Type B pancreatic cell (in vitro differentiated cells): ENCODE results near the gene TMEM161B. TPM values are rescaled to one million over a fixed set of nuclear protein-coding genes. Genes with fewer than 3 reads are reported as not detected.
"Not testable (repeated sequence)": the region's sequence is repeated elsewhere in the genome, so short reads cannot be mapped to it uniquely, and the experiment has no call there.

Experiments used
- DNase-seq: peaks from one replicate; pipeline ENCODE4 v3.0.0; 2021; ENCODE audit warnings: mixed read lengths; ENCODE audit not compliant: unreplicated experiment; ENCODE audit errors: extremely low spot score
- H3K27ac Mint-ChIP-seq: 2 replicates; pipeline ENCODE4 v1.8.0; 2021; ENCODE audit warnings: mild to moderate bottlenecking, mixed read lengths
- H3K27me3 Mint-ChIP-seq: 2 replicates; pipeline ENCODE4 v1.8.0; 2021; ENCODE audit warnings: mixed read lengths
- H3K36me3 Mint-ChIP-seq: 2 replicates; pipeline ENCODE4 v1.8.0; 2021; ENCODE audit warnings: mixed read lengths
- H3K4me1 Mint-ChIP-seq: one replicate; pipeline ENCODE4 v1.8.0; 2021; ENCODE audit warnings: mixed read lengths; ENCODE audit not compliant: unreplicated experiment
- H3K4me3 Mint-ChIP-seq: 2 replicates; pipeline ENCODE4 v1.8.0; 2021; ENCODE audit warnings: mild to moderate bottlenecking, mixed read lengths
- H3K9me3 Mint-ChIP-seq: 2 replicates; pipeline ENCODE4 v1.8.0; 2021; ENCODE audit warnings: mixed read lengths
- total RNA-seq: library from RNA; stranded (reverse); gene quantifications from 2 replicates; pipeline ENCODE4 v1.2.1, GENCODE V29; 2021; ENCODE audit warnings: low replicate concordance
- TF ChIP-seq, protein P1 (sequence below): fragments of 200-600 bp; sonication (generic); conservative IDR thresholded peaks from 2 replicates; pipeline ENCODE4 v1.5.0; 2021; ENCODE audit warnings: antibody characterized with exemption, mild to moderate bottlenecking

TMEM161B gene
- total RNA-seq, 1 donor from 2014 or later = 23.6 TPM

- no peak for DNase-seq
- no peaks in the 10 kb centered on the region for H3K4me1 Mint-ChIP-seq
- H3K27ac Mint-ChIP-seq = no peak overlapping the region
- H3K36me3 Mint-ChIP-seq = peaks cover 15% of the 10 kb centered on the region
- H3K9me3 Mint-ChIP-seq = no peaks in the 10 kb centered on the region
- H3K27me3 Mint-ChIP-seq = no peaks in the 10 kb centered on the region
- TF ChIP-seq, protein P1, sequence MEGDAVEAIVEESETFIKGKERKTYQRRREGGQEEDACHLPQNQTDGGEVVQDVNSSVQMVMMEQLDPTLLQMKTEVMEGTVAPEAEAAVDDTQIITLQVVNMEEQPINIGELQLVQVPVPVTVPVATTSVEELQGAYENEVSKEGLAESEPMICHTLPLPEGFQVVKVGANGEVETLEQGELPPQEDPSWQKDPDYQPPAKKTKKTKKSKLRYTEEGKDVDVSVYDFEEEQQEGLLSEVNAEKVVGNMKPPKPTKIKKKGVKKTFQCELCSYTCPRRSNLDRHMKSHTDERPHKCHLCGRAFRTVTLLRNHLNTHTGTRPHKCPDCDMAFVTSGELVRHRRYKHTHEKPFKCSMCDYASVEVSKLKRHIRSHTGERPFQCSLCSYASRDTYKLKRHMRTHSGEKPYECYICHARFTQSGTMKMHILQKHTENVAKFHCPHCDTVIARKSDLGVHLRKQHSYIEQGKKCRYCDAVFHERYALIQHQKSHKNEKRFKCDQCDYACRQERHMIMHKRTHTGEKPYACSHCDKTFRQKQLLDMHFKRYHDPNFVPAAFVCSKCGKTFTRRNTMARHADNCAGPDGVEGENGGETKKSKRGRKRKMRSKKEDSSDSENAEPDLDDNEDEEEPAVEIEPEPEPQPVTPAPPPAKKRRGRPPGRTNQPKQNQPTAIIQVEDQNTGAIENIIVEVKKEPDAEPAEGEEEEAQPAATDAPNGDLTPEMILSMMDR = no peak
- no peak overlapping the region for H3K4me3 Mint-ChIP-seq
Observed at GRCh38 chr5:88195636-88196035, 73.0 kb downstream of the TMEM161B start.

- TF ChIP-seq, protein P1 = no peak
- Mint-ChIP-seq H3K4me3 (no peak overlapping the region), H3K36me3 (peaks cover 23% of the 10 kb centered on the region), H3K27me3 (no peaks in the 10 kb centered on the region), H3K4me1 (no peaks in the 10 kb centered on the region), H3K9me3 (no peaks in the 10 kb centered on the region), H3K27ac (no peak overlapping the region)
- DNase-seq = no peak
Observed at GRCh38 chr5:88193896-88194295, 74.7 kb downstream of the TMEM161B start.

GRCh38 chr5:88190106-88190834 lies 78.4 kb downstream of the TMEM161B start:
- TF ChIP-seq, protein P1 = no peak
- H3K27ac Mint-ChIP-seq = no peak overlapping the region
- H3K9me3 Mint-ChIP-seq = no peaks in the 10 kb centered on the region
- no peaks in the 10 kb centered on the region for H3K4me1 Mint-ChIP-seq
- H3K27me3 Mint-ChIP-seq = no peaks in the 10 kb centered on the region
- H3K4me3 Mint-ChIP-seq = no peak overlapping the region
- peaks cover 35% of the 10 kb centered on the region for H3K36me3 Mint-ChIP-seq
- no peak for DNase-seq

DNA sequence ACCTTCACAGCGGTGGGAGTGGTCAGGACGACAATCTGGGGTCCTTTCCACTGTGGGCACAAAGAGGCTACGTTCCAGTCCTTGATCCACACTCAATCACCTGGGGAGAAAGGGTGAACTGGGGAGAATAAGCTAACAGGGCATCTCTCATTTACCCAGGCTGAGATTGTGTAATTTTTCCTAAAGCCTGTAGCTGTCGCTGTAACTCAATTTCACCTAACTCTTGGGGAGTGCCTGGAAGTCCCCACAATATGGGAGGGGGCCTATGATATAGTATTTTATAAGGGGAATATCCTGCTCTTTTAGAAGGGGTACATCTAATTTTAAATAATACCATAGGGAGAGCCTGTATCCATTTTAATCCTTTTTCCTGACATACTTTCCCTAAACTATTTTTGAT lies 79.2 kb downstream of the TMEM161B start:
- not testable (repeated sequence) for H3K27me3 Mint-ChIP-seq, H3K27ac Mint-ChIP-seq, DNase-seq, H3K9me3 Mint-ChIP-seq, H3K4me1 Mint-ChIP-seq, H3K4me3 Mint-ChIP-seq
- H3K36me3 Mint-ChIP-seq = peaks cover 35% of the 10 kb centered on the region

DNA sequence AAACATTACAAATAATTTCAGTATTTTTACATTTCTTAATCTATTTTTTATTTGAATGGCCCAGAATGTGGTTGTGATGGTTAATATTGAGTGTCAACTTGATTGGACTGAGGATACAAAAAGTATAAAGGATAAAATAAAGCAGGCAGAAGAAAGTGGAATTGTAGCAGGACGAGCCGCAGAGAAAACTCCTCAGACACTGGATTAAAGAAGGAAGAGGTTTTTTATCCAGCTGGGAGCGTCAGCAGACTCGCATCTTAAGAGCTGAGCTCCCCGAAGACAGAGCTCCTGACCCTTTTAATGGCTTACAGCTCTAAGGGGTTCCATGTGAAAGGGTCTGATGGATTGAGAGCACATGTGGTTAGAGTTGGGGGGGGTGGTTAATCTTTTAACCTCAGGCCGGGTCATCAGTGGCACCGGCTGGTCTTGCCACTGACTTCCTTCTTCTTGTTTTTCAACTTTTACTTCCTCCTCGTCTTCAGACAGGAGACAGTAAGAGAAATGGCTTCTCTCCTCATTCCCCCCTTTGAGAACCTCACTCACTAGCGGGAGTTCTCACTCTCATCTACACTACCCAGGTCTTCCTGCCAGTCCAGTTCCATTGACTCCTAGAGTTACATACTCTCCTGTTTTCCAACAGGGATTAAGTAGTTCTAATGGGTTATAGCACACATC lies 80.0 kb downstream of the TMEM161B start:
- peaks cover 29% of the 10 kb centered on the region for H3K36me3 Mint-ChIP-seq
- no peak for DNase-seq
- no peak overlapping the region for H3K27ac Mint-ChIP-seq
- H3K27me3 Mint-ChIP-seq = no peaks in the 10 kb centered on the region
- no peak overlapping the region for H3K4me3 Mint-ChIP-seq
- H3K9me3 Mint-ChIP-seq = no peaks in the 10 kb centered on the region
- H3K4me1 Mint-ChIP-seq = no peaks in the 10 kb centered on the region
- TF ChIP-seq, protein P1 = no peak

- no peaks in the 10 kb centered on the region for H3K27me3 Mint-ChIP-seq
- no peaks in the 10 kb centered on the region for H3K4me1 Mint-ChIP-seq
- no peak overlapping the region for H3K4me3 Mint-ChIP-seq
- DNase-seq = no peak
- H3K27ac Mint-ChIP-seq = no peak overlapping the region
- TF ChIP-seq, protein P1 = no peak
- H3K9me3 Mint-ChIP-seq = no peaks in the 10 kb centered on the region
- H3K36me3 Mint-ChIP-seq = peaks cover 7% of the 10 kb centered on the region
Observed at GRCh38 chr5:88183255-88183654, 85.4 kb downstream of the TMEM161B start.

GRCh38 chr5:88177486-88177885 lies 91.2 kb downstream of the TMEM161B start:
- not testable (repeated sequence) for H3K27me3 Mint-ChIP-seq, H3K4me3 Mint-ChIP-seq, H3K4me1 Mint-ChIP-seq, H3K27ac Mint-ChIP-seq, DNase-seq, H3K9me3 Mint-ChIP-seq, H3K36me3 Mint-ChIP-seq
